H1 (cell line): Measurements from ENCODE around the gene DCAF7. TPM values are rescaled to one million over a fixed set of nuclear protein-coding genes. Genes with fewer than 3 reads are reported as not detected.

Experiments used
- CTCF ChIA-PET: fragments of 300-600 bp; sonication (Branson Sonifier 250); formaldehyde crosslinking; loops from one replicate; lab custom pipeline; 2021; ENCODE audit not compliant: partially characterized antibody; lab: Charles Lee
- POLR2A ChIA-PET: fragments of 300-600 bp; sonication (Branson Sonifier 250); formaldehyde crosslinking; loops from one replicate; lab custom pipeline; 2021; ENCODE audit warnings: inconsistent platforms; ENCODE audit not compliant: partially characterized antibody; lab: Charles Lee
- DNase-seq, 2 experiments: peaks; one replicate each; pipeline versions ENCODE4 v3.0.0 to v3.0.0-alpha.2; 2010 to 2022; ENCODE audit warnings: low spot score in 2 of 2, low read depth in 1 of 2, mixed read lengths in 1 of 2
- FAIRE-seq: peaks from 2 replicates; lab custom pipeline; 2011; peaks lifted over from hg19 to GRCh38; lab: Jason Lieb, UNC
- H2AFZ ChIP-seq: 2 replicates; pipeline ENCODE4 v1.8.1; 2012; ENCODE audit warnings: low read length, inconsistent platforms
- H2AK5ac ChIP-seq: 2 replicates; pipeline ENCODE4 v1.6.1; 2013; ENCODE audit warnings: low read depth, low read length
- H2BK120ac ChIP-seq: replicated peaks from 2 replicates; pipeline ENCODE3; 2013; ENCODE audit warnings: low read depth, low read length, inconsistent platforms
- H2BK12ac ChIP-seq: 2 replicates; pipeline ENCODE4 v1.6.1; 2013; ENCODE audit warnings: low read depth, low read length
- H2BK15ac ChIP-seq: 2 replicates; pipeline ENCODE4 v1.6.1; 2013; ENCODE audit warnings: low read length
- H2BK20ac ChIP-seq: 2 replicates; pipeline ENCODE4 v1.6.1; 2013; ENCODE audit warnings: low read length
- H2BK5ac ChIP-seq: 2 replicates; pipeline ENCODE4 v1.6.1; 2013; ENCODE audit warnings: low read depth, low read length
- H3K14ac ChIP-seq: 2 replicates; pipeline ENCODE4 v1.6.1; 2013; ENCODE audit warnings: inconsistent platforms; ENCODE audit not compliant: insufficient read length
- H3K18ac ChIP-seq: 2 replicates; pipeline ENCODE4 v1.6.1; 2013; ENCODE audit warnings: low read length; ENCODE audit errors: extremely low read depth
- H3K23ac ChIP-seq: 2 replicates; pipeline ENCODE4 v1.6.1; 2013; ENCODE audit warnings: inconsistent platforms; ENCODE audit not compliant: insufficient read length
- H3K23me2 ChIP-seq: 2 replicates; pipeline ENCODE4 v1.6.1; 2013; ENCODE audit warnings: low read depth, low read length
- H3K27ac ChIP-seq: 2 replicates; pipeline ENCODE4 v1.6.1; 2011; ENCODE audit warnings: low read depth, low read length, inconsistent platforms
- H3K27me3 ChIP-seq, 4 experiments: replicated peaks in 1 of 4; 1 replicate in 1 of 4; 2 replicates in 3 of 4; pipeline versions ENCODE4 v1.6.1 to v1.8.1; 2011 to 2013; ENCODE audit warnings: low read length in 3 of 4, mild to moderate bottlenecking in 3 of 4, inconsistent platforms in 2 of 4, mixed read lengths in 2 of 4, moderate library complexity in 1 of 4; ENCODE audit not compliant: control insufficient read depth in 3 of 4, insufficient read depth in 3 of 4; ENCODE audit errors: extremely low read depth in 1 of 4
- H3K36me3 ChIP-seq, 4 experiments: 2 replicates each; pipeline versions ENCODE4 v1.6.1 to v1.8.1; 2011 to 2013; ENCODE audit warnings: mild to moderate bottlenecking in 4 of 4, low read length in 3 of 4, moderate library complexity in 2 of 4, control low read depth in 1 of 4, inconsistent platforms in 1 of 4; ENCODE audit not compliant: insufficient read depth in 4 of 4, control insufficient read depth in 2 of 4
- H3K4ac ChIP-seq: replicated peaks from 2 replicates; pipeline ENCODE3; 2013; ENCODE audit warnings: low read length, low read depth, mixed read lengths, inconsistent platforms; ENCODE audit not compliant: insufficient read length
- H3K4me1 ChIP-seq, 4 experiments: replicated peaks in 1 of 4; 1 replicate in 1 of 4; 2 replicates in 3 of 4; pipeline versions ENCODE4 v1.6.1 to v1.8.1; 2011 to 2013; ENCODE audit warnings: low read length in 3 of 4, inconsistent platforms in 2 of 4, mixed read lengths in 1 of 4; ENCODE audit not compliant: insufficient read depth in 4 of 4, control insufficient read depth in 3 of 4
- H3K4me2 ChIP-seq, 2 experiments: 2 replicates each; pipeline versions ENCODE4 v1.6.1 to v1.8.1; 2011 to 2013; ENCODE audit warnings: low read depth in 2 of 2, low read length in 2 of 2, control low read depth in 1 of 2, inconsistent platforms in 1 of 2, mild to moderate bottlenecking in 1 of 2; ENCODE audit not compliant: insufficient read depth in 1 of 2
- H3K4me3 ChIP-seq, 4 experiments: fragments of 200-600, 300-600 bp in 1 of 4; sonication (generic), shearing (Covaris generic), sonication (Bioruptor Twin) in 1 of 4; 2 replicates each; pipeline versions ENCODE4 v1.5.1 to v1.8.1; 2011 to 2016; ENCODE audit warnings: low read length in 4 of 4, low read depth in 3 of 4, control low read depth in 2 of 4, inconsistent platforms in 2 of 4, mild to moderate bottlenecking in 2 of 4, mixed read lengths in 1 of 4, moderate library complexity in 1 of 4; ENCODE audit not compliant: insufficient read depth in 2 of 4; ENCODE audit errors: extremely low read depth in 1 of 4
- H3K56ac ChIP-seq: replicated peaks from 2 replicates; pipeline ENCODE3; 2013; ENCODE audit warnings: low read depth, mild to moderate bottlenecking, mixed read lengths, low read length, inconsistent platforms; ENCODE audit not compliant: insufficient read length
- H3K79me1 ChIP-seq: 2 replicates; pipeline ENCODE4 v1.6.1; 2013; ENCODE audit warnings: low read depth, low read length, control low read depth
- H3K79me2 ChIP-seq, 2 experiments: 2 replicates each; pipeline versions ENCODE4 v1.6.1 to v1.8.1; 2012 to 2013; ENCODE audit warnings: low read length in 2 of 2, mild to moderate bottlenecking in 2 of 2, inconsistent platforms in 1 of 2; ENCODE audit not compliant: insufficient read depth in 2 of 2, control insufficient read depth in 1 of 2
- H3K9ac ChIP-seq, 4 experiments: replicated peaks in 1 of 4; 1 replicate in 1 of 4; 2 replicates in 3 of 4; pipeline versions ENCODE4 v1.6.1 to v1.8.1; 2011 to 2013; ENCODE audit warnings: low read depth in 3 of 4, low read length in 3 of 4, control low read depth in 2 of 4, mild to moderate bottlenecking in 2 of 4, moderate library complexity in 2 of 4, inconsistent platforms in 1 of 4; ENCODE audit errors: extremely low read depth in 1 of 4
- H3K9me3 ChIP-seq, 2 experiments: 2 replicates each; pipeline versions ENCODE4 v1.6.1 to v1.8.1; 2012 to 2013; ENCODE audit warnings: mild to moderate bottlenecking in 2 of 2, moderate library complexity in 2 of 2, control low read depth in 1 of 2, inconsistent platforms in 1 of 2, low read depth in 1 of 2, low read length in 1 of 2, mixed read lengths in 1 of 2; ENCODE audit not compliant: insufficient read depth in 2 of 2
- H4K20me1 ChIP-seq, 2 experiments: replicated peaks in 1 of 2; 2 replicates each; pipeline versions ENCODE3 to v1.8.1; 2011 to 2013; ENCODE audit warnings: inconsistent platforms in 2 of 2, low read length in 2 of 2, mild to moderate bottlenecking in 1 of 2; ENCODE audit not compliant: insufficient read depth in 2 of 2, control insufficient read depth in 1 of 2
- H4K5ac ChIP-seq: 2 replicates; pipeline ENCODE4 v1.6.1; 2013; ENCODE audit warnings: low read length, low read depth, mixed read lengths, inconsistent platforms; ENCODE audit not compliant: insufficient read length
- H4K8ac ChIP-seq: 2 replicates; pipeline ENCODE4 v1.8.0; 2013; ENCODE audit warnings: mild to moderate bottlenecking, moderate library complexity, low read length, inconsistent platforms; ENCODE audit not compliant: insufficient read depth; ENCODE audit errors: extremely low read depth
- H4K91ac ChIP-seq: replicated peaks from 2 replicates; pipeline ENCODE3; 2013; ENCODE audit warnings: low read length, mixed read lengths, inconsistent platforms; ENCODE audit not compliant: insufficient read length
- ASH2L ChIP-seq: fragments of 200-600, 300-600 bp; sonication (generic); IDR thresholded peaks from one replicate; pipeline ENCODE4 v1.7.1; 2017; ENCODE audit warnings: low read length
- BACH1 ChIP-seq: IDR thresholded peaks from 2 replicates; pipeline ENCODE4 v1.6.1; 2012; ENCODE audit warnings: low read length, improper control_type of control experiment
- CHD1 ChIP-seq: IDR thresholded peaks from 2 replicates; pipeline ENCODE4 v1.6.1; 2012; ENCODE audit warnings: low read depth, low read length, improper control_type of control experiment
- EGR1 ChIP-seq: IDR thresholded peaks from 2 replicates; pipeline ENCODE4 v1.6.1; 2011; ENCODE audit warnings: low read depth, low read length, borderline replicate concordance
- RBBP5 ChIP-seq: IDR thresholded peaks from 2 replicates; pipeline ENCODE4 v1.7.1; 2012; ENCODE audit warnings: low read depth, mild to moderate bottlenecking, inconsistent platforms, low read length, moderate library complexity, borderline replicate concordance
- RXRA ChIP-seq: IDR thresholded peaks from 2 replicates; pipeline ENCODE4 v1.6.1; 2011; ENCODE audit warnings: low read depth, mild to moderate bottlenecking, low read length, moderate library complexity; ENCODE audit not compliant: insufficient read depth
- SAP30 ChIP-seq: fragments of 300-600 bp; sonication (generic); IDR thresholded peaks from 2 replicates; pipeline ENCODE4 v1.7.1; 2012; ENCODE audit warnings: low read length, moderate library complexity, mild to moderate bottlenecking, inconsistent platforms; ENCODE audit not compliant: insufficient read depth, insufficient replicate concordance
- TAF1 ChIP-seq: IDR thresholded peaks from 2 replicates; pipeline ENCODE4 v1.6.1; 2011; ENCODE audit warnings: mild to moderate bottlenecking, low read depth, low read length
- USF2 ChIP-seq: IDR thresholded peaks from 2 replicates; pipeline ENCODE4 v1.6.1; 2011; ENCODE audit warnings: low read length, improper control_type of control experiment
- WGBS, 2 experiments: shearing (Covaris generic) in 1 of 2; methylation state at CpG; one replicate each; pipeline versions ENCODE4 v1.1.6 to v1.1.7; 2013 to 2015; ENCODE audit warnings: low lambda C conversion rate in 2 of 2, mixed read lengths in 2 of 2, inconsistent platforms in 1 of 2, low coverage in 1 of 2, missing lambda C conversion rate in 1 of 2; ENCODE audit not compliant: insufficient replicate concordance in 2 of 2, insufficient coverage in 1 of 2, insufficient read length in 1 of 2; ENCODE audit errors: extremely low coverage in 1 of 2, missing lambda C conversion rate in 1 of 2; 5-methylcytosine and 5-hydroxymethylcytosine counted together
- polyA plus RNA-seq, 7 experiments: library from polyadenylated mRNA; depleted of rRNA in 3 of 7; stranded (reverse) in 5 of 7; unstranded in 2 of 7; fragments of >200 nt in 5 of 7; fragments of 200-250 nt in 2 of 7; gene quantifications; 1 replicate in 5 of 7; 2 replicates in 1 of 7; 4 replicates in 1 of 7; pipeline versions ENCODE4 v1.2.1 to v1.2.3, GENCODE V29; 2011 to 2013; ENCODE audit warnings: missing spikeins in 2 of 7, mixed read lengths in 2 of 7
- total RNA-seq: library from RNA; stranded (reverse); fragmentation: NEBNext Ultra II Directional; extraction: Animal tissue kit (Norgen Biotek cat#: 25700); gene quantifications from 2 replicates; pipeline ENCODE4 v1.2.1, GENCODE V29; 2021

The DCAF7 gene
- total and polyA plus RNA-seq, 2 of the 8 experiments (the other 6 are each of a cell fraction or from before 2014, with no cell fraction given), result 74.9 to 94.1 TPM

- Histone ChIP-seq H3K79me2 (no peaks in the 10 kb centered on the region), H2BK12ac (no peak overlapping the region), H3K23ac (no peak overlapping the region), H3K14ac (no peak overlapping the region), H4K20me1 (no peaks in the 10 kb centered on the region), H3K79me1 (no peaks in the 10 kb centered on the region), H3K27ac (no peak overlapping the region), H2AK5ac (no peak overlapping the region), H4K91ac (no peak overlapping the region), H4K5ac (no peak overlapping the region), H2BK15ac (no peak overlapping the region), H3K4me3 (no peak overlapping the region), H2AFZ (no peak overlapping the region), H3K4ac (no peak overlapping the region), H2BK5ac (no peak overlapping the region), H3K27me3 (peaks cover 0 to 23% (median 14%) of the 10 kb centered on the region in 4 experiments; a peak in 5 of 7 replicates), H3K18ac (no peak overlapping the region), H3K36me3 (no peaks in the 10 kb centered on the region), H4K8ac (no peak overlapping the region), H3K9ac (no peak overlapping the region), H3K4me1 (peaks cover 0 to 12% (median 3%) of the 10 kb centered on the region in 4 experiments; a peak in 5 of 7 replicates), H3K23me2 (peaks cover 7% of the 10 kb centered on the region; the same call in 1 of the 2 replicates), H3K56ac (no peak overlapping the region), H3K4me2 (no peak overlapping the region), H3K9me3 (no peaks in the 10 kb centered on the region), H2BK120ac (no peak overlapping the region), H2BK20ac (no peak overlapping the region)
- ChIA-PET POLR2A (no interaction called here), CTCF (interaction anchor here (1.0 to 1.3 kb wide), 3 partner anchors 9 to 14 kb away, joined by 3 to 4 read pairs (median 4); no protein-coding TSS in a partner anchor)
- 90% methylated on average over 12 of the region's 13 CpGs; no CpG with 5 or more reads in 1 of the 2 experiments for WGBS, 2 experiments
- DNase-seq (no peak), FAIRE-seq (no peak)
- TF ChIP-seq USF2, result no peak
- no peak for TF ChIP-seq SAP30
- TF ChIP-seq EGR1, result no peak
- TF ChIP-seq ASH2L, result no peak
- no peak for TF ChIP-seq RXRA
- TF ChIP-seq TAF1, result no peak
- no peak for TF ChIP-seq BACH1
- TF ChIP-seq CHD1, result no peak
- TF ChIP-seq RBBP5, result no peak
Measured at GRCh38 chr17:63534816-63535455, 15.3 kb upstream of the DCAF7 start.
